ENCODE measurements around the gene WNT2B. TPM values are rescaled to one million over a fixed set of nuclear protein-coding genes. Genes with fewer than 3 reads are reported as not detected.

WNT2B gene
- total RNA-seq, 4 donors from 2014 or later: 0.03 to 1.5 (median 0.41) TPM

DNA sequence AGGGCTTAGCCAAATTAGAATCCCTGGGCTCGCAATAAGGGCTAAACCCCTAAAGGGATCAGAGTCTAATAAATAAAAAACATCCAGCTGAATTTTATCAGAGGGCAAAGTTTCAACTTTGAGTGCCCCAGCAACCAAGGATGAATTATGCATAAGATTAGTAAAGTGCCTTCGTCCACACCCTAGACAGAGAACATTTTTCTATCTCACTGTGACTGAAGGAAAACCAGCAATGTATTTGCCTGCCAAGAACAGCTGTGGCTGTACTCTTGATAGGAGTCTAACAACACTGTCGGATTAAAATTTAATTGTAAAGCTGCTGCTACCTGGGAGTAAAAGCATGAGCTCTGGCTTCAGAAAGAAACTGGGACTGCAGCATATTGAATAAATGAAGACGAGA is 23.3 kb downstream of the WNT2B start:
- TF ChIP-seq POLR2A (IDR thresholded peaks at IDR 0.05): no peak
- TF ChIP-seq, protein P1, sequence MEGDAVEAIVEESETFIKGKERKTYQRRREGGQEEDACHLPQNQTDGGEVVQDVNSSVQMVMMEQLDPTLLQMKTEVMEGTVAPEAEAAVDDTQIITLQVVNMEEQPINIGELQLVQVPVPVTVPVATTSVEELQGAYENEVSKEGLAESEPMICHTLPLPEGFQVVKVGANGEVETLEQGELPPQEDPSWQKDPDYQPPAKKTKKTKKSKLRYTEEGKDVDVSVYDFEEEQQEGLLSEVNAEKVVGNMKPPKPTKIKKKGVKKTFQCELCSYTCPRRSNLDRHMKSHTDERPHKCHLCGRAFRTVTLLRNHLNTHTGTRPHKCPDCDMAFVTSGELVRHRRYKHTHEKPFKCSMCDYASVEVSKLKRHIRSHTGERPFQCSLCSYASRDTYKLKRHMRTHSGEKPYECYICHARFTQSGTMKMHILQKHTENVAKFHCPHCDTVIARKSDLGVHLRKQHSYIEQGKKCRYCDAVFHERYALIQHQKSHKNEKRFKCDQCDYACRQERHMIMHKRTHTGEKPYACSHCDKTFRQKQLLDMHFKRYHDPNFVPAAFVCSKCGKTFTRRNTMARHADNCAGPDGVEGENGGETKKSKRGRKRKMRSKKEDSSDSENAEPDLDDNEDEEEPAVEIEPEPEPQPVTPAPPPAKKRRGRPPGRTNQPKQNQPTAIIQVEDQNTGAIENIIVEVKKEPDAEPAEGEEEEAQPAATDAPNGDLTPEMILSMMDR (IDR thresholded peaks at IDR 0.05 in 4 of 5, conservative IDR thresholded peaks at IDR 0.05 in 1 of 5): no peak
- Histone ChIP-seq H3K4me3 (no peak overlapping the region), H3K27ac (no peak overlapping the region), H3K9me3 (no peaks in the 10 kb centered on the region), H3K4me1 (no peaks in the 10 kb centered on the region), H3K36me3 (peaks cover 3 to 23% of the 10 kb centered on the region in 2 donors), H3K27me3 (no peaks in the 10 kb centered on the region)
- in situ Hi-C loops (cut with MboI; ENCODE audit: low sequenced_read_pairs in 4 of 4) (no loop called here), intact Hi-C loops (cut with DNase I; ENCODE audit: low total_unique reads) (no loop called here)
- ATAC-seq: no peak
- no peak for DNase-seq

DNA sequence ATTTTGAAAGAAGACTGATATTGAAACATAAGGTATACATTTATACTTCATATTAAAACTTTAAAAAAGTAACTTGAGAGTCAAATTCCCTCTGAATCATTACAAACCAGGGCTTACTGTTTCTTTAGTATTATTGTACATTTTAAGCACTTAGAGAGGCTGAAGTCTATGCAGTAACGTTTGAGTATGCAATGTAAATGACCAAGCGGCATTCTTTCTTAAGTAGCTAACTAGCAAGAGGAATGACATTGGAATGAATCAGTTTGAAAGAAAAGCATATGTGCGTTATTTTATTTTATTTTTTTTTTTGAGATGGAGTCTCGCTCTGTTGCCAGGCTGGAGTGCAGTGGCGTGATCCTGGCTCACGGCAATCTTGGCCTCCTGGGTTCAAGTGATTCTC is 24.3 kb downstream of the WNT2B start:
- in situ Hi-C loops (cut with MboI; ENCODE audit: low sequenced_read_pairs in 4 of 4) (no loop called here), intact Hi-C loops (cut with DNase I; ENCODE audit: low total_unique reads) (no loop called here)
- no peak for TF ChIP-seq POLR2A (IDR thresholded peaks at IDR 0.05)
- TF ChIP-seq, protein P1 (IDR thresholded peaks at IDR 0.05 in 4 of 5, conservative IDR thresholded peaks at IDR 0.05 in 1 of 5): no peak
- Histone ChIP-seq H3K9me3 (no peaks in the 10 kb centered on the region), H3K36me3 (peaks cover 3 to 13% of the 10 kb centered on the region in 2 donors), H3K27ac (no peak overlapping the region), H3K4me1 (no peaks in the 10 kb centered on the region), H3K4me3 (no peak overlapping the region), H3K27me3 (no peaks in the 10 kb centered on the region)
- ATAC-seq (no peak), DNase-seq (no peak)

DNA sequence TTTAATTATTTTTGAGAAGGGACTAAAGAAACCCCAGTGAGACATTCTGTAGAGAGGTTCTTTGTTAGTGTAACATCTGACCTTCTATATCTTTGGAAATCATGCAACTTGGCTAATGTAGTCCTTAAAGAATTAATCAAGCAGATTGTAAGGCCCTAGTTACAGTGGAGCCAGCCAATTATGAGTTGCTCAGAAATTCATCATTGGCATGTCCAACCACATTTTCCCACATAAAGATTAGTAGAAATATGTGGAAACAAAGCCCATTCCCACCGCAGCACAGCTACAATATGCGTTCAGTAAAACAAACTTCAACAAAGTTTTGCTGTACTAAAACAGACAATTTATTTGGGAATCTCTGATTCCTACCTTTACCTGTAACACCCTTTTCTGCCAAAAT is 27.8 kb downstream of the WNT2B start:
- TF ChIP-seq, protein P1 (IDR thresholded peaks at IDR 0.05 in 4 of 5, conservative IDR thresholded peaks at IDR 0.05 in 1 of 5): no peak
- TF ChIP-seq POLR2A (IDR thresholded peaks at IDR 0.05): no peak
- in situ Hi-C loops (cut with MboI; ENCODE audit: low sequenced_read_pairs in 4 of 4) (no loop called here), intact Hi-C loops (cut with DNase I; ENCODE audit: low total_unique reads) (no loop called here)
- Histone ChIP-seq H3K27me3 (no peaks in the 10 kb centered on the region), H3K36me3 (peaks cover 0 to 24% of the 10 kb centered on the region in 2 donors), H3K4me1 (no peaks in the 10 kb centered on the region), H3K9me3 (no peaks in the 10 kb centered on the region), H3K4me3 (no peak overlapping the region), H3K27ac (no peak overlapping the region)
- DNase-seq (no peak), ATAC-seq (no peak)

DNA sequence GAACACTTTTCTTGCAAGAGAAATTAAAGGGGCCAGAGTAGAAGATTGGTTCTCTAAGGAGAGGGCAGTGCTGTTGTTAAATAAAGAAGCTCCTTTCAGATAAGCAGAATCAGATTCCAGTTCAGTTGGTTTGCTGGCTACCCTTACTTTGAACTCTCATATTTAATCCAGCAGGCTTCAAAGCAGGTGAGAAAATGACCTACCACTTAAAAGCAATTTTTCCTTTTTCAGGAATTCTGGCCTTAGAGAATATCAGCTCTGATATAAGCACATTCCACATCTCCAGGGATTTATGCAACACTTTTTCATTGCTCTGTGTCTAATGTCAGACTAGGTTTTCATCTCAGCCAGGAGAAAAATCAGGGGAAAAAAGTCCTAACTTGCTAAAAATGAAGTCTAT is 28.7 kb downstream of the WNT2B start:
- in situ Hi-C loops (cut with MboI; ENCODE audit: low sequenced_read_pairs in 4 of 4) (no loop called here), intact Hi-C loops (cut with DNase I; ENCODE audit: low total_unique reads) (no loop called here)
- no peak for TF ChIP-seq POLR2A (IDR thresholded peaks at IDR 0.05)
- TF ChIP-seq, protein P1 (IDR thresholded peaks at IDR 0.05 in 4 of 5, conservative IDR thresholded peaks at IDR 0.05 in 1 of 5): no peak
- no peak for DNase-seq
- Histone ChIP-seq H3K9me3 (no peaks in the 10 kb centered on the region), H3K27me3 (no peaks in the 10 kb centered on the region), H3K4me3 (no peak overlapping the region), H3K36me3 (peaks cover 0 to 28% of the 10 kb centered on the region in 2 donors), H3K27ac (no peak overlapping the region), H3K4me1 (no peaks in the 10 kb centered on the region)
- ATAC-seq: no peak

DNA sequence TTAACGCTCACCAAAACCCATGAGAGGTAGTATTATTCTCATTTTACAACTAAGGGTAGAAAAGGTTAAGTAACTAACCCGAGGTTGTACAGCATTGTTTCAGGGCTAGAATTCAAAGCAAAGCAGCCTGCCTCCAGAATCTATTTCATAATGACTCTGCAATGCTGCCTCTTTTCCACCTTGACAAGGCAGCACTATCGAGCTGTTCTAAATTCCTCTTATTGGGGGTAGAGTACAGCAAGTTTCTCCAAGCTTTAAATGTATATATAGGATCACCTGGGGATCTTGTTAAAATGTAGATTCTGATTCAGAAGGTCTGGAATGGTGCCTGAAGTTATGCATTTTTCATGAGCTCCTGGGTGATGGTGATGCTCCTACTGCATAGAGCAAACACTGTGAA is 30.1 kb downstream of the WNT2B start:
- no peak for ATAC-seq
- intact Hi-C loops (cut with DNase I; ENCODE audit: low total_unique reads): no loop called here

More for the DNA sequence above, 30.1 kb downstream of the WNT2B start:
- DNase-seq: no peak
- Histone ChIP-seq H3K4me3 (no peak overlapping the region), H3K27ac (no peak overlapping the region), H3K36me3 (peaks cover 0 to 26% of the 10 kb centered on the region in 2 donors), H3K9me3 (no peaks in the 10 kb centered on the region), H3K4me1 (no peaks in the 10 kb centered on the region), H3K27me3 (no peaks in the 10 kb centered on the region)
- no peak for TF ChIP-seq POLR2A (IDR thresholded peaks at IDR 0.05)
- TF ChIP-seq, protein P1 (IDR thresholded peaks at IDR 0.05 in 4 of 5, conservative IDR thresholded peaks at IDR 0.05 in 1 of 5): no peak
- in situ Hi-C loops (cut with MboI; ENCODE audit: low sequenced_read_pairs in 4 of 4): no loop called here

Measured in gastrocnemius medialis (tissue), 4 donors.